Panc1 (cell line): ENCODE measurements around the gene GLIS1. TPM values are rescaled to one million over a fixed set of nuclear protein-coding genes. Genes with fewer than 3 reads are reported as not detected.

Experiments used
- ATAC-seq: fragments of 200-7000 bp; cut with Tn5 transposase; 2 replicates; pipeline ENCODE4 v1.9.1; 2020; ENCODE audit warnings: mild to moderate bottlenecking, moderate library complexity
- BruUV-seq: library from RNA; stranded (reverse); fragments of 400-500 nt; replicated peaks from 2 replicates; lab custom pipeline; 2021; lab: Mats Ljungman, UMichigan
- CTCF ChIA-PET: fragments of 300-600 bp; sonication (Branson Sonifier 250); formaldehyde crosslinking; loops from one replicate; lab custom pipeline; 2022; ENCODE audit warnings: antibody characterized with exemption; lab: Charles Lee
- POLR2A ChIA-PET: fragments of 300-600 bp; sonication (Branson Sonifier 250); formaldehyde crosslinking; loops from one replicate; lab custom pipeline; 2022; ENCODE audit warnings: antibody characterized with exemption; lab: Charles Lee
- DNase-seq: peaks from one replicate; pipeline ENCODE4 v3.0.0-alpha.2; 2010; ENCODE audit warnings: low read depth, low spot score
- H3K27ac ChIP-seq: 2 replicates; pipeline ENCODE4 v1.5.1; 2011; ENCODE audit warnings: mild to moderate bottlenecking, low read length, inconsistent platforms
- H3K27me3 ChIP-seq: fragments of 200-500 bp; sonication (Bioruptor generic); 2 replicates; pipeline ENCODE4 v1.6.0; 2014; ENCODE audit warnings: low read length, inconsistent platforms; ENCODE audit not compliant: control insufficient read depth, insufficient read depth
- H3K36me3 ChIP-seq: fragments of 200-500 bp; sonication (Bioruptor generic); 2 replicates; pipeline ENCODE4 v1.5.1; 2014; ENCODE audit warnings: inconsistent platforms, mild to moderate bottlenecking, low read length, moderate library complexity; ENCODE audit not compliant: control insufficient read depth, insufficient read depth
- H3K4me1 ChIP-seq: 2 replicates; pipeline ENCODE4 v1.5.1; 2011; ENCODE audit warnings: inconsistent platforms, mild to moderate bottlenecking, low read length, moderate library complexity; ENCODE audit not compliant: control insufficient read depth, insufficient read depth
- H3K4me3 ChIP-seq, 2 experiments: 2 replicates each; pipeline ENCODE4 v1.5.1; 2011 to 2012; ENCODE audit warnings: low read depth in 2 of 2, low read length in 2 of 2, mild to moderate bottlenecking in 2 of 2, inconsistent platforms in 1 of 2, moderate library complexity in 1 of 2
- H3K9me3 ChIP-seq: fragments of 200-500 bp; sonication (Bioruptor generic); 2 replicates; pipeline ENCODE4 v1.5.1; 2014; ENCODE audit warnings: low read depth, mild to moderate bottlenecking, inconsistent platforms, low read length, moderate library complexity; ENCODE audit not compliant: control insufficient read depth, insufficient read depth
- POLR2AphosphoS5 ChIP-seq: IDR thresholded peaks from 2 replicates; pipeline ENCODE4 v1.6.1; 2012; ENCODE audit warnings: mild to moderate bottlenecking, low read depth, low read length, moderate library complexity
- SIN3A ChIP-seq: IDR thresholded peaks from 2 replicates; pipeline ENCODE4 v1.6.1; 2012; ENCODE audit warnings: low read depth, mild to moderate bottlenecking, low read length, moderate library complexity, borderline replicate concordance; ENCODE audit not compliant: insufficient read depth
- TCF7L2 ChIP-seq: IDR thresholded peaks from 2 replicates; pipeline ENCODE4 v1.6.1; 2011; ENCODE audit warnings: mild to moderate bottlenecking, low read depth, low read length, inconsistent platforms
- in situ Hi-C: cut with HindIII; loops from 2 replicates; pipeline ENCODE4 v1.10.0; 2016; ENCODE audit warnings: low sequenced_read_pairs, low pct_unique_long_range_greater_than_20kb
- intact Hi-C: fragments of 100-400 bp; cut with micrococcal nuclease; formaldehyde crosslinking; loops from one replicate; pipeline ENCODE4 v1.10.0; 2022; ENCODE audit not compliant: unreplicated experiment
- total RNA-seq: library from RNA; stranded (reverse); gene quantifications from one replicate; pipeline ENCODE4 v1.2.1, GENCODE V29; 2021; ENCODE audit not compliant: unreplicated experiment
- TF ChIP-seq, protein P1 (sequence below): fragments of 450-650 bp; IDR thresholded peaks from 2 replicates; pipeline ENCODE4 v1.5.1; 2017; ENCODE audit warnings: mild to moderate bottlenecking
- TF ChIP-seq, protein P2 (sequence below), 2 experiments: IDR thresholded peaks; 2 replicates each; pipeline ENCODE4 v1.6.1; 2011 to 2012; ENCODE audit warnings: low read depth in 2 of 2, control low read depth in 1 of 2, low read length in 1 of 2, mild to moderate bottlenecking in 1 of 2, moderate library complexity in 1 of 2; ENCODE audit not compliant: insufficient read depth in 1 of 2

Gene GLIS1
- total RNA-seq, 1 experiment from 2014 or later, result 0.28 TPM

- BruUV-seq, result no TSS peak
- Histone ChIP-seq H3K27me3 (no peaks in the 10 kb centered on the region), H3K36me3 (no peaks in the 10 kb centered on the region), H3K4me3 (no peak overlapping the region), H3K4me1 (no peaks in the 10 kb centered on the region), H3K9me3 (no peaks in the 10 kb centered on the region), H3K27ac (no peak overlapping the region)
- in situ Hi-C loops (no loop called here), intact Hi-C loops (no loop called here)
- 0 out of 2 replicates have a peak, but pooled peaks have one; percentile 68 for ATAC-seq
- CTCF ChIA-PET, result no interaction called here
- TF ChIP-seq, protein P1, sequence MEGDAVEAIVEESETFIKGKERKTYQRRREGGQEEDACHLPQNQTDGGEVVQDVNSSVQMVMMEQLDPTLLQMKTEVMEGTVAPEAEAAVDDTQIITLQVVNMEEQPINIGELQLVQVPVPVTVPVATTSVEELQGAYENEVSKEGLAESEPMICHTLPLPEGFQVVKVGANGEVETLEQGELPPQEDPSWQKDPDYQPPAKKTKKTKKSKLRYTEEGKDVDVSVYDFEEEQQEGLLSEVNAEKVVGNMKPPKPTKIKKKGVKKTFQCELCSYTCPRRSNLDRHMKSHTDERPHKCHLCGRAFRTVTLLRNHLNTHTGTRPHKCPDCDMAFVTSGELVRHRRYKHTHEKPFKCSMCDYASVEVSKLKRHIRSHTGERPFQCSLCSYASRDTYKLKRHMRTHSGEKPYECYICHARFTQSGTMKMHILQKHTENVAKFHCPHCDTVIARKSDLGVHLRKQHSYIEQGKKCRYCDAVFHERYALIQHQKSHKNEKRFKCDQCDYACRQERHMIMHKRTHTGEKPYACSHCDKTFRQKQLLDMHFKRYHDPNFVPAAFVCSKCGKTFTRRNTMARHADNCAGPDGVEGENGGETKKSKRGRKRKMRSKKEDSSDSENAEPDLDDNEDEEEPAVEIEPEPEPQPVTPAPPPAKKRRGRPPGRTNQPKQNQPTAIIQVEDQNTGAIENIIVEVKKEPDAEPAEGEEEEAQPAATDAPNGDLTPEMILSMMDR, result no peak
- TF ChIP-seq TCF7L2 (no peak), POLR2AphosphoS5 (no peak), SIN3A (no peak)
- TF ChIP-seq, protein P2, sequence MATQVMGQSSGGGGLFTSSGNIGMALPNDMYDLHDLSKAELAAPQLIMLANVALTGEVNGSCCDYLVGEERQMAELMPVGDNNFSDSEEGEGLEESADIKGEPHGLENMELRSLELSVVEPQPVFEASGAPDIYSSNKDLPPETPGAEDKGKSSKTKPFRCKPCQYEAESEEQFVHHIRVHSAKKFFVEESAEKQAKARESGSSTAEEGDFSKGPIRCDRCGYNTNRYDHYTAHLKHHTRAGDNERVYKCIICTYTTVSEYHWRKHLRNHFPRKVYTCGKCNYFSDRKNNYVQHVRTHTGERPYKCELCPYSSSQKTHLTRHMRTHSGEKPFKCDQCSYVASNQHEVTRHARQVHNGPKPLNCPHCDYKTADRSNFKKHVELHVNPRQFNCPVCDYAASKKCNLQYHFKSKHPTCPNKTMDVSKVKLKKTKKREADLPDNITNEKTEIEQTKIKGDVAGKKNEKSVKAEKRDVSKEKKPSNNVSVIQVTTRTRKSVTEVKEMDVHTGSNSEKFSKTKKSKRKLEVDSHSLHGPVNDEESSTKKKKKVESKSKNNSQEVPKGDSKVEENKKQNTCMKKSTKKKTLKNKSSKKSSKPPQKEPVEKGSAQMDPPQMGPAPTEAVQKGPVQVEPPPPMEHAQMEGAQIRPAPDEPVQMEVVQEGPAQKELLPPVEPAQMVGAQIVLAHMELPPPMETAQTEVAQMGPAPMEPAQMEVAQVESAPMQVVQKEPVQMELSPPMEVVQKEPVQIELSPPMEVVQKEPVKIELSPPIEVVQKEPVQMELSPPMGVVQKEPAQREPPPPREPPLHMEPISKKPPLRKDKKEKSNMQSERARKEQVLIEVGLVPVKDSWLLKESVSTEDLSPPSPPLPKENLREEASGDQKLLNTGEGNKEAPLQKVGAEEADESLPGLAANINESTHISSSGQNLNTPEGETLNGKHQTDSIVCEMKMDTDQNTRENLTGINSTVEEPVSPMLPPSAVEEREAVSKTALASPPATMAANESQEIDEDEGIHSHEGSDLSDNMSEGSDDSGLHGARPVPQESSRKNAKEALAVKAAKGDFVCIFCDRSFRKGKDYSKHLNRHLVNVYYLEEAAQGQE (IDR thresholded peaks at IDR 0.05; ENCODE audit: insufficient read depth in 1 of 2, low read depth in 2 of 2, low read length in 1 of 2), result no peak
- DNase-seq, result no peak
- POLR2A ChIA-PET, result no interaction called here
Observed at GRCh38 chr1:53616927-53617326, 122.0 kb downstream of the GLIS1 start.

GRCh38 chr1:53616511-53616910 lies 122.5 kb downstream of the GLIS1 start:
- ChIA-PET CTCF (no interaction called here), POLR2A (no interaction called here)
- no peaks in the 10 kb centered on the region for H3K36me3 ChIP-seq
- H3K4me1 ChIP-seq, result no peaks in the 10 kb centered on the region
- TF ChIP-seq SIN3A (no peak), TCF7L2 (no peak), POLR2AphosphoS5 (no peak)
- TF ChIP-seq, protein P1, result no peak
- TF ChIP-seq, protein P2 (IDR thresholded peaks at IDR 0.05; ENCODE audit: insufficient read depth in 1 of 2, low read depth in 2 of 2, low read length in 1 of 2), result no peak
- H3K27me3 ChIP-seq, result no peaks in the 10 kb centered on the region
- intact Hi-C loops (no loop called here), in situ Hi-C loops (no loop called here)
- BruUV-seq, result no TSS peak
- H3K27ac ChIP-seq, result no peak overlapping the region
- DNase-seq, result no peak
- H3K4me3 ChIP-seq, result no peak overlapping the region
- no peak for ATAC-seq
- no peaks in the 10 kb centered on the region for H3K9me3 ChIP-seq
